Measurements from ENCODE around the gene DIS3L2. TPM values are rescaled to one million over a fixed set of nuclear protein-coding genes. Genes with fewer than 3 reads are reported as not detected.

Gene DIS3L2
- total RNA-seq, 4 donors from 2014 or later, result 52.8 to 74.9 (median 61.8) TPM

DNA sequence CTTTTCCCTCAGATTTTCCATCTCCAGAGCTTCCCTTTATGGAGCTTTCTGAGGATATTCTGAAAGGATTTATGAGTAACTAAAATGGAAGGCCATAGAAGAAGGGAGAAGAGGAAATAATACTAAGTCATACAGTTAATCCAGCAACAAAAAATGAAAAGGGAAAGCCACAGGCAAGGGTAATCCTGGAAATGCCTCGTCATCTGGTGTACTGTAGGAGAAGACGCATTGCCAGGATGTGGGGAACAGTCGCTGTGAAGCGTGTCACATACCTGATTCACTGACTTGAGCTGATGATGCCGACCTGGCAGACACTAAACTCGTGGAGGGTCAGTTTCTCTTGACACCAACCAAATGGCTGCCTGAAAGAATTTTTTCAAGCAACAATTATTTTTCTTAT is 382.3 kb downstream of the DIS3L2 start:
- H3K9me3 ChIP-seq, result peaks cover 0 to 81% (median 0%) of the 10 kb centered on the region in 4 donors
- H3K27me3 ChIP-seq, result no peaks in the 10 kb centered on the region
- no peak for DNase-seq (ENCODE audit: low spot score in 2 of 2)
- H3K4me3 ChIP-seq, result no peak overlapping the region
- H3K27ac ChIP-seq, result no peak overlapping the region
- WGBS, 2 donors, result 80% methylated on average over 6 of the region's 6 CpGs
- TF ChIP-seq EP300 (IDR thresholded peaks at IDR 0.05) (no peak), CTCF (IDR thresholded peaks at IDR 0.05) (no peak), POLR2A (IDR thresholded peaks at IDR 0.05) (no peak)
- no peaks in the 10 kb centered on the region for H3K4me1 ChIP-seq
- H3K36me3 ChIP-seq, result peaks cover 0 to 27% (median 0%) of the 10 kb centered on the region in 3 donors

DNA sequence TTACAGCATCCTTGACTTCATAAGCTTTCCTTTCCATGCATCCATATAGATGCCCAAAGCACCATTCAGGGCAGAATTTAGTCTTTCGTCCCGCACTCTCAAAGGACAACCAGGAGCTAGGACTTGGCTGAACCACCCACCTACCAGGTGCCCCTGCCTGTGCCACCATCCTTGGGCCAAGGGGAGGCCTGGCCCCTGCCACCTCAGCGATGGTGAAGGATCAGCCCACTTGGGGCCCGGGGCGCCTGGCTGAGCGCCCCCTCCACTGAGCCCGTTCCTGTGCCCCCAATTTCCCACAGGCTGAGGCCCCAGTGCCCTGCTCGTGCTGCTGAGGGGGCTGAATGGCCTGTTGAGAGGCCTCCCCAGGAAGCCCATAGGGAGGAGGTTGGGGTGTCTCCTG is 383.7 kb downstream of the DIS3L2 start:
- Histone ChIP-seq H3K4me3 (no peak overlapping the region), H3K36me3 (peaks cover 0 to 12% (median 0%) of the 10 kb centered on the region in 3 donors), H3K4me1 (no peaks in the 10 kb centered on the region), H3K9me3 (peaks cover 0 to 66% (median 0%) of the 10 kb centered on the region in 4 donors), H3K27ac (no peak overlapping the region), H3K27me3 (peaks cover 0 to 7% of the 10 kb centered on the region in 2 donors)
- no peak for DNase-seq (ENCODE audit: low spot score in 2 of 2)
- no peak for TF ChIP-seq POLR2A (IDR thresholded peaks at IDR 0.05)
- 87 to 96% methylated on average over 4 to 8 of the region's 8 CpGs for WGBS, 2 donors

GRCh38 chr2:232347369-232347768 is 385.9 kb downstream of the DIS3L2 start:
- no peak for DNase-seq (ENCODE audit: low spot score in 2 of 2)
- peaks cover 0 to 14% (median 2%) of the 10 kb centered on the region in 4 donors for H3K4me1 ChIP-seq
- no peak overlapping the region for H3K27ac ChIP-seq
- no peak overlapping the region for H3K4me3 ChIP-seq
- 95% methylated on average over 6 of the region's 6 CpGs for WGBS, 2 donors
- TF ChIP-seq EP300 (IDR thresholded peaks at IDR 0.05) (no peak), CTCF (IDR thresholded peaks at IDR 0.05) (no peak), POLR2A (IDR thresholded peaks at IDR 0.05) (no peak)
- H3K9me3 ChIP-seq, result peaks cover 0 to 51% (median 0%) of the 10 kb centered on the region in 4 donors
- H3K27me3 ChIP-seq, result peaks cover 0 to 28% of the 10 kb centered on the region in 2 donors
- no peaks in the 10 kb centered on the region for H3K36me3 ChIP-seq

GRCh38 chr2:232348936-232349335 is 387.4 kb downstream of the DIS3L2 start:
- H3K4me1 ChIP-seq, result peaks cover 0 to 16% (median 2%) of the 10 kb centered on the region in 4 donors
- WGBS, 2 donors, result 59 to 81% methylated on average over 4 to 6 of the region's 6 CpGs
- peaks cover 0 to 44% of the 10 kb centered on the region in 2 donors for H3K27me3 ChIP-seq
- DNase-seq (ENCODE audit: low spot score in 2 of 2), result no peak
- H3K36me3 ChIP-seq, result no peaks in the 10 kb centered on the region
- peaks cover 0 to 35% (median 0%) of the 10 kb centered on the region in 4 donors for H3K9me3 ChIP-seq
- no peak overlapping the region for H3K27ac ChIP-seq
- H3K4me3 ChIP-seq, result no peak overlapping the region
- TF ChIP-seq CTCF (IDR thresholded peaks at IDR 0.05) (no peak), POLR2A (IDR thresholded peaks at IDR 0.05) (no peak), EP300 (IDR thresholded peaks at IDR 0.05) (no peak)

DNA sequence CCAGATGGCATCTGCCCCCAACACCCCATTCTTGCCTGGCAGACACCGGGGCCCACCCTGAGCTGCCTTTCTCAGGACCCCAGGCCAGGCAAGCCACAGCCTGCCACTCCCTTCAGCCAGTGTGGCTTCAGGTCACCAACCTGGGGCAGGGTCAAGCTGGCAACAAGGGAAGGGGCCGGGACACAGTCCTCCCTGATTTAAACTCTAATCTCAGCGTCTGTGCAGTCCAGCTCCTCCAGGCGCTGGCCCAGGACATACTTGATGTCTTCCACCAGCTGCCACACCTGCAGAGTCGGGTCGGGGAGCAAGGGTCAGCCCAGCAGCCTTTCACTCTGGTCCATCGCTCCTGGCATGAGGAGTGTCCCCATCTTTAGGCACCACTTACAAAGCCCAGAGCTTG is 388.0 kb downstream of the DIS3L2 start:
- peaks cover 0 to 30% (median 0%) of the 10 kb centered on the region in 4 donors for H3K9me3 ChIP-seq
- H3K27ac ChIP-seq, result no peak overlapping the region
- WGBS, 2 donors, result 71 to 85% methylated on average over 4 to 7 of the region's 7 CpGs
- TF ChIP-seq EP300 (IDR thresholded peaks at IDR 0.05) (no peak), CTCF (IDR thresholded peaks at IDR 0.05) (no peak), POLR2A (IDR thresholded peaks at IDR 0.05) (no peak)
- no peak for DNase-seq (ENCODE audit: low spot score in 2 of 2)
- H3K4me3 ChIP-seq, result no peak overlapping the region
- H3K36me3 ChIP-seq, result no peaks in the 10 kb centered on the region
- H3K4me1 ChIP-seq, result peaks cover 0 to 16% (median 2%) of the 10 kb centered on the region in 4 donors
- H3K27me3 ChIP-seq, result peaks cover 0 to 50% of the 10 kb centered on the region in 2 donors
